ENCODE measurements around the gene ANKRD33. TPM values are rescaled to one million over a fixed set of nuclear protein-coding genes. Genes with fewer than 3 reads are reported as not detected.
A peak's percentile ranks its signal among the peaks of the same experiment; 100 is the strongest.

The ANKRD33 gene
- polyA plus RNA-seq, 1 donor from 2014 or later: not detected

DNA sequence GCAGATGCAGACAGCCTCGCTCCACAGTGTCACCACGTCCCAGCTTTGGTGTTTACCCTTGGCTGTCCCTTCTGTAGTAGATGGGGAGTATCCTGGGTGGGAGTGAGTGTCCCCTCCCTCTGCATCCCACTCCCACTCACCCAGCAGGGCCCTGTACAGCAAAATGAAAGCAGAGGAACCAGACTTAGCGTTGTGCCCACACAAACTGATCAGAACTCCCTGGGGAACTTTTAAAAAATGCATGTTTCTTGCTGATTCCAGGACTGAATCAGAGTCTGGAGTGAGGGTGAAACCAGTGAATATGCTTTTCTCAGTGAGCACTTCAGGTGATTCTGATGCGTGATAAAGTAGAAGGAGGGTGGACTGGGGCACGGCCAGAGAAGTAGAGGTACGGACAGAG is 22.3 kb downstream of the ANKRD33 start:
- H3K4me3 Mint-ChIP-seq: no peak overlapping the region
- H3K36me3 Mint-ChIP-seq: peaks cover 1% of the 10 kb centered on the region
- H3K4me1 Mint-ChIP-seq: peaks cover 0 to 2% (median 0%) of the 10 kb centered on the region in 3 donors
- no peak overlapping the region for H3K27ac Mint-ChIP-seq
- no peaks in the 10 kb centered on the region for H3K9me3 Mint-ChIP-seq
- H3K27me3 Mint-ChIP-seq: peaks cover 38% of the 10 kb centered on the region

DNA sequence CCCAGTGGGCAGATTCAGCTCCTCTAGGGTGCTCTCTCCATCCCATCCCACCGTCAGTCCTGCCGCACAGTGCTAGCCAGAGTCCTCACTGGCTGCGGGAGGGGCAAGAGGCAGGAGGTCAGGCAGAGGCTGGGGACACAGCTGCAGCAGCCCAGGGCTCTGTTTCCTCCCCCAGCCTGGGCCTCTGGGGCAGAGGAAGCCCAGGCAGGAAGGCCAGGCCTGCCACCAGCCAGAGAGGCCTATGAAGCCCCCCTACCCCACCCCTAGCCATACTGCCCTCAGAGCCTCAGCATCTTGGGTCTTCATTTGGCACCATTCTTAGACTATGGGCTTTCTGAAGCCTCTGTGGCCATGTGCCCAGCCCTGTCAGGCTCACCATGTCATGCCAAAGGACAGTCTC is 22.8 kb downstream of the ANKRD33 start:
- H3K4me1 Mint-ChIP-seq: peaks cover 0 to 2% (median 0%) of the 10 kb centered on the region in 3 donors
- H3K27ac Mint-ChIP-seq: peak overlapping the region in 1 of 3 donors; percentile 53
- peaks cover 1% of the 10 kb centered on the region for H3K36me3 Mint-ChIP-seq
- no peak overlapping the region for H3K4me3 Mint-ChIP-seq
- H3K27me3 Mint-ChIP-seq: peaks cover 34% of the 10 kb centered on the region
- H3K9me3 Mint-ChIP-seq: no peaks in the 10 kb centered on the region

DNA sequence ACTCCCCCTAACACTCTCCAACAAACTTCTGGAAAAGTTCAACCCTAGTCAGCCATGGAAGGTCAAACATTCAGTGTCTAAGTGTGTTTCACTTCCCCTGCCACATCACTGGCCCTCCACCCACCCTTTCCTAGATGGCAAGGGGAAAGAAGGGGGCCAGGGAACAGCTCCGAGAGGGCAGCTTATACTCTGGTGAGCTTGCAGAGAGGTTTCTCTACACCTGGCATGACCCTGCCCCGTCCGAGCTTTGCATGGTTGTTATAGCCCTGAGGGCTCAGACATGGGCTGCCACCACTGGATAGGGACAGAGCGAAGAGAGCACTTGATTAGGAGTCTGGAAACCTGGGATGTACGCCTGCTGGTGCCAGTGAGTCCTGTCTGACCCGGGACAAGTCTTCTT is 23.4 kb downstream of the ANKRD33 start:
- Mint-ChIP-seq H3K9me3 (no peaks in the 10 kb centered on the region), H3K4me1 (peaks cover 0 to 2% (median 0%) of the 10 kb centered on the region in 3 donors), H3K36me3 (peaks cover 1% of the 10 kb centered on the region), H3K27ac (peak overlapping the region in 1 of 3 donors; percentile 74), H3K27me3 (peaks cover 30% of the 10 kb centered on the region), H3K4me3 (no peak overlapping the region)

DNA sequence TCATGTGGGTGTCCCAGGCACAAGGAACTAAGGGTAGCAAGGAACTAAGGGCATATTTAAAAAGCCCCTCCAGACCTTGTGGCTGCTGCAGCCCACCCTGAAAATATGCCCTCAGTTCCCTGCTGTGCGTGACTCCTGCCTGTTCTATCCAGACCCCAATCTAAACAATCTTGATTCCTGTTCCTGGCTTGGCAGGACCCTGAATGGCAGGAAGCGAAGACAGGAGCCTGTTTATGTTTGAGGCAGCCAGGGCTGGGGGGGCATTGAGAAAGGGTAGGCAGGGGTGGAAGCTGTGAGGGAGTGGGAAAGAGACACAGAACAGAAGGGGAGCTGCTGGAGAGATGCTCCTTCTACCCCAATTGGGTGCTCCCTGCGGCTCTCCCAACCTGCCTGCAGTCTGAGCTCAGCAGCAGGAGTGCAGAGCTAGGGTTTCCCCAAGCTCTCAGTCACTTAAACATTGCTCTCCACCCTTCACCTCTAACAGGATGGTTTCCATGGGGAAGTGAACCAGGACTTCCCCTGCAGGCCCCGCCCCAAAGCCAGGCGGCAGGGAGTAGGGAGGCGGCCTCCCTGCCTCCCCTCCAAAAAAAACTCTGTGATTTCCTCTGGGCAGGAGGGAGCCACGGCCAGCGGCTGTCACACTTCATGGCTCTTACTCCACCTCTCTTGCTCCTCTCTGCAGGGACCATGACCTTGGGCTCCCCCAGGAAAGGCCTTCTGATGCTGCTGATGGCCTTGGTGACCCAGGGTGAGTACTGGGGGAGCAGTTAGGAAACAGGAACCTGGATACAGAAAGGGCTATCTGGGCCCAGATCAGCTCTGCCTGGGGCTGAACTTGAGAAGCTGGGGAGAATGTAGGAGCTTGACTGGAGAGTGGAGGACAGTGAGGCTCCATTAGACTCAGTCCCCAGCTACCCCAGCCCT is 24.1 kb downstream of the ANKRD33 start:
- no peak overlapping the region for H3K4me3 Mint-ChIP-seq
- peak overlapping the region in 1 of 3 donors; percentile 74 for H3K27ac Mint-ChIP-seq
- H3K4me1 Mint-ChIP-seq: peaks cover 0 to 2% (median 0%) of the 10 kb centered on the region in 3 donors
- peaks cover 26% of the 10 kb centered on the region for H3K27me3 Mint-ChIP-seq
- H3K36me3 Mint-ChIP-seq: peaks cover 1% of the 10 kb centered on the region
- H3K9me3 Mint-ChIP-seq: no peaks in the 10 kb centered on the region

DNA sequence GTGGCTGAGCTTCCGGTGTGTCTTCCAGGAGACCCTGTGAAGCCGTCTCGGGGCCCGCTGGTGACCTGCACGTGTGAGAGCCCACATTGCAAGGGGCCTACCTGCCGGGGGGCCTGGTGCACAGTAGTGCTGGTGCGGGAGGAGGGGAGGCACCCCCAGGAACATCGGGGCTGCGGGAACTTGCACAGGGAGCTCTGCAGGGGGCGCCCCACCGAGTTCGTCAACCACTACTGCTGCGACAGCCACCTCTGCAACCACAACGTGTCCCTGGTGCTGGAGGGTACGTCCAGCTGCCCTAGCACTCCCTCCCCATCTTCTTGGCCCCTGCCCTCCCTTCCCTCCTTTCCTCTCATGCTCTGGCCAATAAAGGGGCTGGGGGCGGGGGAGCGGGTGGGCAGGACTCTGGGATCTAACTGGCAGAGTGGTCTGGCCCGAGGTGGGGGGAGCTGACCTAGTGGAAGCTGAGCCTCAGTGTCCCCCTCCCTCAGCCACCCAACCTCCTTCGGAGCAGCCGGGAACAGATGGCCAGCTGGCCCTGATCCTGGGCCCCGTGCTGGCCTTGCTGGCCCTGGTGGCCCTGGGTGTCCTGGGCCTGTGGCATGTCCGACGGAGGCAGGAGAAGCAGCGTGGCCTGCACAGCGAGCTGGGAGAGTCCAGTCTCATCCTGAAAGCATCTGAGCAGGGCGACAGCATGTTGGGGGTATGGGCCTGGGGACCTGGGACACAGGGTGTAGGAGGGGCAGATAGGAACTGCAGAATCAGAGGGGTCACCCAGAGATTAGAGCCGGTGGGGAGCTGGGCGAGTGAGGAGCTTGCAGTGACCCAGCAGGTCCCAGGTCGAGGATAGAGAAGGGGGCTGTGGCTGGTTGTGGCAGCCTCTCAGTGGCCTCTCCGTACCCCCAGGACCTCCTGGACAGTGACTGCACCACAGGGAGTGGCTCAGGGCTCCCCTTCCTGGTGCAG is 25.4 kb downstream of the ANKRD33 start:
- Mint-ChIP-seq H3K27me3 (peaks cover 19% of the 10 kb centered on the region), H3K9me3 (no peaks in the 10 kb centered on the region), H3K4me3 (no peak overlapping the region), H3K36me3 (peaks cover 1% of the 10 kb centered on the region), H3K27ac (no peak overlapping the region), H3K4me1 (peaks cover 0 to 2% (median 0%) of the 10 kb centered on the region in 3 donors)

DNA sequence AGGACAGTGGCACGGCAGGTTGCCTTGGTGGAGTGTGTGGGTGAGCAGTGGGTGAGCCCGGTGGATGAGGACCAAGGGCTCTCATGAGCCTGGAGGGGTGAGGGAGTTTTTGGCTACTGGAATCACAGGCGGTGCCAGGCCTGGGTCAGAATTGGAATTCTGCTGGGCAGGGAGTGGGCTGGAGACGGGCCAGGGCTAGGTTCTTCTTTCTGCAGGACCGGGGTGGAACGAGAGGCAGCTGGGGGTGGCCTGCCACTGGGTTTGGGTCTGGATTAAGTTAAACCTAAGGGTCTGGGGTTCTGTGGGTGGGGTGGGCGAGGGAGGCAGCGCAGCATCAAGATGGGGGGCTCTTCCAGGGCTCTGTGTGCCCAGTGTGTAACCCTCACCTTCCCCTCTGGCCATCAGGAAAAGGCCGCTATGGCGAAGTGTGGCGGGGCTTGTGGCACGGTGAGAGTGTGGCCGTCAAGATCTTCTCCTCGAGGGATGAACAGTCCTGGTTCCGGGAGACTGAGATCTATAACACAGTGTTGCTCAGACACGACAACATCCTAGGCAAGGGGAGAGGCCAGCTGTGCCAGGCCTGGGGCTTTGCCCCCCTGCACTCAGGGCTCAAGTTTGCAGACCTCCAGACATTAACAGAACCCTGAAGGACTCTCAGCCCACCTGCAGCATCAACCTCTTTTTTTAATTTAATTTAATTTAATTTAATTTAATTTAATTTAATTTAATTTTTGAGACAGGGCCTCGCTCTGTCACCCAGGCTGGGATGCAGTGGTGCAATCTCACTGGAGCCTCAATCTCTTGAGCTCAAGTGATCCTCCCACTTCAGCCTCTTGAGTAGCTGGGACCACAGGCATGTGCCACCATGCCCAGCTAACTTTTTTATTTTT is 26.4 kb downstream of the ANKRD33 start:
- Mint-ChIP-seq H3K36me3 (peaks cover 1% of the 10 kb centered on the region), H3K9me3 (no peaks in the 10 kb centered on the region), H3K4me3 (no peak overlapping the region), H3K4me1 (peaks cover 0 to 2% (median 0%) of the 10 kb centered on the region in 3 donors), H3K27ac (no peak overlapping the region), H3K27me3 (peaks cover 14% of the 10 kb centered on the region)

DNA sequence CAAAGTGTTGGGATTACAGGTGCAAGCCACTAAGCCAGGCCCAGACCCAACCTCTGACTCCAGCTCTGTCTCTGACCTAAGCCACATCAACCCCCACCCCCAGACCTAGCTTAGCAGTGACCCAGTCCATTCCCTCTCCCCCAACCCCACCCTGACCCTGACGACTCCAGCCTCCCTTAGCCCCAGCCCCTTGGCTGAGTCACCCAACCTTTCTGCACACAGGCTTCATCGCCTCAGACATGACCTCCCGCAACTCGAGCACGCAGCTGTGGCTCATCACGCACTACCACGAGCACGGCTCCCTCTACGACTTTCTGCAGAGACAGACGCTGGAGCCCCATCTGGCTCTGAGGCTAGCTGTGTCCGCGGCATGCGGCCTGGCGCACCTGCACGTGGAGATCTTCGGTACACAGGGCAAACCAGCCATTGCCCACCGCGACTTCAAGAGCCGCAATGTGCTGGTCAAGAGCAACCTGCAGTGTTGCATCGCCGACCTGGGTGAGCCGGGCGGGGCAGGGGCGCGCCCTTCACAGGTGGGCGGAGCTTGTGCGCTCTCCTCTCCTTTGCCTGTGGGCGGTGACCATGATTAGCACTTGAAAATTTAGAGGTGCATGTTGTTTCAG is 27.2 kb downstream of the ANKRD33 start:
- Mint-ChIP-seq H3K9me3 (no peaks in the 10 kb centered on the region), H3K36me3 (peaks cover under 1% of the 10 kb centered on the region), H3K4me1 (peaks cover 0 to 2% (median 0%) of the 10 kb centered on the region in 3 donors), H3K4me3 (no peak overlapping the region), H3K27ac (no peak overlapping the region), H3K27me3 (peaks cover 10% of the 10 kb centered on the region)

DNA sequence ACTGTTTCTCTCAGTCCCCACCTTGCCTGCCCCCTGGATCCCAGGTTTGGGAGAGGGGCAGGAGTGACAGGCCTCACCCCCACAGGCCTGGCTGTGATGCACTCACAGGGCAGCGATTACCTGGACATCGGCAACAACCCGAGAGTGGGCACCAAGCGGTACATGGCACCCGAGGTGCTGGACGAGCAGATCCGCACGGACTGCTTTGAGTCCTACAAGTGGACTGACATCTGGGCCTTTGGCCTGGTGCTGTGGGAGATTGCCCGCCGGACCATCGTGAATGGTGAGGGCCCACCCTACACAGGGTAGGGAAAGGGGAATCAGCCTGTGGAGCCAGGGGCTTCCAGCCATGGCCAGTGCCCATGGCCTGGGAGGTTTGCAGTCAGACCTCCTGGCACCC is 28.0 kb downstream of the ANKRD33 start:
- Mint-ChIP-seq H3K4me3 (no peak overlapping the region), H3K27me3 (peaks cover 8% of the 10 kb centered on the region), H3K4me1 (peaks cover 0 to 2% (median 0%) of the 10 kb centered on the region in 3 donors), H3K27ac (no peak overlapping the region), H3K9me3 (no peaks in the 10 kb centered on the region), H3K36me3 (no peaks in the 10 kb centered on the region)

DNA sequence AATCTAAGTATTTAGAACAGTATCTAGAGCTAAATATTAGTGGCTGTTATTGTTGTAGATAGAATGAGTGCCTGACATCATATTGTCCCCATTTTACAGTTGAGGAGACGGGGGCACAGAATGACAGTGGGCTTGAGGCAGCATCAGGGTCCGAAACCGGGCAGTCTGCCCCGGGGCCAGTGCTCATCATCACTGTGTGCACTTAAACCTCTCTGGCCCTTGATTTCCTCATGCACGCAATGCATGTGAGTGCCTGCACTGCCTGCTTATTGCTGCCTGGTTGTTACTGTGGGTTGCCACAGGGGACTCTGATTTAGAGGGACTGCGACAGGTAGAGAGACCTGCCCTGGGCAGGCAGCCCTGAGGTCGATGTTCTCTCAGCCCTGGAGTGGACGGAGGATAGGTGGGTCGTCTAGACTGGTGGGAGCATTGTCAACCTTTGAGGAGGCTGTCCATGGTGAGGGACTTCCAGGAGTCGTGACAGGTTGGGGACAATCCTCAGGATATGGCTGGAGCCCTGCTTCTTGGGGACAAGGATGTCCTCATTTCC is 29.2 kb downstream of the ANKRD33 start:
- Mint-ChIP-seq H3K27ac (no peak overlapping the region), H3K4me3 (no peak overlapping the region), H3K36me3 (no peaks in the 10 kb centered on the region), H3K9me3 (no peaks in the 10 kb centered on the region), H3K4me1 (peaks cover 0 to 2% (median 0%) of the 10 kb centered on the region in 3 donors), H3K27me3 (peaks cover 4% of the 10 kb centered on the region)

DNA sequence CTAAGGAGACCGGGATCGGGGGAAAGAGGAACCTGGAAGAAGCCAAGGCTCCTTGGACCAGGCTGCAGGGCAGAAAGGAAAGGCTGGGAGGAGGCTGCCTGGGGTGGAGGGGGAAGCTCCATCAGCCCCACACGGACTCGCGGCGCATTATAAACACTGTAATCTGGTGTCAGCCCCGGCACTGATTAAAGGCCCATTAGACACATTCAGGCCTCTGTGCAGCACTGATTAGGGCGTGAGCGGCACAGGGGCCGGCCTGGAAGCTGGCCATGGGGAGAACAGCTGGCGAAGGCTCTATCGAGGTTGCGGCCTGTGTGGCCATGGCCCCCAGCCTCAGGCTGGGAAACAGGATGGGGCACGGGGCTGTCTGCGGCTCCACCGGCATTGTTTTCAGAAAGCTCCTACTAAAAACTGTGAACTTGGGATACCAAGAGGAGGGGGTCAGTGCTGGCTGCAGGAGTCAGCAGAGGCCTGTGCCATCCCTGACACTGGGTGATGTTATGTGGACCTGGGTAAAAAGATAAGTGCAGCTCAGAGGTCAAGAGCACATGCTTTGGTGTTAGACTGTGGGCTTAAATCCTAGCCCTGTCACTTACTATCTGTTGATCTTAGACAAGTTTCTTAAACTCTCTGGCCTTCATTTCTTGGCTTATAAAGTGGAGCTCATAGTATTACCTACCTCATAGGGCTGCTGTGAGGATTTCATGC is 30.0 kb downstream of the ANKRD33 start:
- Mint-ChIP-seq H3K4me1 (peaks cover 6 to 7% (median 6%) of the 10 kb centered on the region in 3 donors), H3K27me3 (peaks cover 2% of the 10 kb centered on the region), H3K36me3 (no peaks in the 10 kb centered on the region), H3K9me3 (no peaks in the 10 kb centered on the region), H3K4me3 (no peak overlapping the region), H3K27ac (no peak overlapping the region)

DNA sequence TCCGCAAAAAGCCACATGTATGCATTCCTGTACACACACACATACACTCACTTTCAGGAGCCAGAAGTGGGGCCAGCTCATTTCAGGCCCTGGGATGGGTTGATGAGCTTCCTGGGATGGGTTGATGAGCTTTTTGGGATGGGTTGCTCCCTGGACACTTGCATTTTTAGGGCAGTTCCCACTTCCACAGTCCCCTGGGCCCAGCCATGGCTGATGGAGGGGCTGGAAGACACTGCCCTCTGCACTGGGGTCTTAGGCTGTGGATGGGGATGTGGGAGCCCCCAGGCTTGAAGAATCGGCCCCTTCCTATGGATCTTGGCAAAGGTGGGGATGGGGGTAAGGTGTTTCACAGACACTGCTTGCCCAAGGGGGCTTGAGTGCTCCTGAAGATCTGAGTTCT is 32.1 kb downstream of the ANKRD33 start:
- H3K27ac Mint-ChIP-seq: no peak overlapping the region

DNA sequence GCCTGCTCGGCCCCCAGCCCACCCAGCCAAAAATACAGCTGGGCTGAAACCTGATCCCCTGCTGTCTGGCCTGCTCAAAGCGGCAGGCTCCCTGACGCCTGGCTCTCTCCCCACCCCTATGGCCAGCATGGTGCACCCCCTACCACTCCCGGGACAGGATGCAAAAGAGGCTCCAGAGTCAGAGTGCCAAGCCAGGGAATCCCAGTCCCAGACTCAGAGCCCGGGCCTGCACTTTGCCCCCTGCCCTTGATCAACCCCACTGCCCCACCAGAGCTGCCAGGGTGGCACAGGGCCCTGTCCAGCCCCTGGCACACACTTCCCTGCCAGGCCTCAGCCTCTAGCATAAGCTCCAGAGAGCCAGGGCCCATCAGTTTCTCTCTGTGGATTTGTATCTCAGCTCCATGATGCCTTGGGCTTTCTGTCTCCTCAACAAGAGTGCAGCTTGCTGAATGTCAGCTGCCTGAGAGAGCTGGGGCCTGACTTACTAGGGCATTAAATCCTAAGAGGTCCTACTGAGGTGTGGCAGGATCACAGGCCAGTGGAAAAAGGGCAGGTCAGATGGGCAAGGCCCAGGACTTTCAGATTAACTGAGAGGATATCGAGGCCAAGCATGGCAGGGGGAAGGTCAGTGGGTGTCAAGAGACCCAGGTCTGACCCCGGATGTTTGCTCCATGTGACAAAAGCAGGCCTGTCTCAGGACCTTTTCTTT is 33.3 kb downstream of the ANKRD33 start:
- Mint-ChIP-seq H3K27me3 (peaks cover 8% of the 10 kb centered on the region), H3K27ac (no peak overlapping the region), H3K9me3 (no peaks in the 10 kb centered on the region), H3K4me3 (no peak overlapping the region), H3K36me3 (no peaks in the 10 kb centered on the region), H3K4me1 (peaks cover 21 to 28% (median 26%) of the 10 kb centered on the region in 3 donors)

More for the DNA sequence above, 32.1 kb downstream of the ANKRD33 start:
- Mint-ChIP-seq H3K27me3 (peaks cover 8% of the 10 kb centered on the region), H3K9me3 (no peaks in the 10 kb centered on the region), H3K4me1 (peaks cover 15 to 23% (median 20%) of the 10 kb centered on the region in 3 donors), H3K4me3 (no peak overlapping the region), H3K36me3 (no peaks in the 10 kb centered on the region)

DNA sequence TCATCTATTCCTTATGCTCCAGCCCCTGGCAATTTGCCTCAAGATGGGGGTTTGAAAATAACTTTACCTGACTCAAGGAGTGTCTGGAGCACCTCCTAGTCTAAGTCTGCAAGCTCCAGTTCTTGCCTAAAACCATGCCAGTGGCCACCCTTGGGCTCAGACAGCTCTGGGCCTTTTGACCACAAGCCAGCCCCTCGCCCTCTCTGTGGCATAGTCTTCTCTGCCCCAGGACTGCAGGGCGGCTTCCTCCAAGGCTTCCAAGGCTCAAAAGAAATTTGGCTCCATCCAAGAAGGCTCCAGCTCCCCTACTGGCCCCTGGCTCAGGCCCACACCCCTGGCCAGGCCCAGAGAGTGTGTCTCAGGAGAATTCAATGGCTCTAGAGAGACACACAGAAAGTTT is 34.2 kb downstream of the ANKRD33 start:
- no peaks in the 10 kb centered on the region for H3K9me3 Mint-ChIP-seq
- H3K27ac Mint-ChIP-seq: no peak overlapping the region
- H3K4me1 Mint-ChIP-seq: peaks cover 21 to 28% (median 26%) of the 10 kb centered on the region in 3 donors
- no peak overlapping the region for H3K4me3 Mint-ChIP-seq
- H3K27me3 Mint-ChIP-seq: peaks cover 8% of the 10 kb centered on the region
- no peaks in the 10 kb centered on the region for H3K36me3 Mint-ChIP-seq

Data from IgD-negative memory B cell (primary cell).